ENCODE data around the gene LUZP1. TPM values are rescaled to one million over a fixed set of nuclear protein-coding genes. Genes with fewer than 3 reads are reported as not detected.

The LUZP1 gene
- total and polyA plus RNA-seq, 8 donors, result 1.7 to 15.2 (median 6.1) TPM

GRCh38 chr1:23198373-23198772 lies 29.7 kb upstream of the LUZP1 start:
- Histone ChIP-seq H3K4me3 (no peak overlapping the region), H3K4me1 (no peaks in the 10 kb centered on the region), H3K9me3 (no peaks in the 10 kb centered on the region), H3K27me3 (no peaks in the 10 kb centered on the region), H3K27ac (no peak overlapping the region), H3K36me3 (no peaks in the 10 kb centered on the region)
- FAIRE-seq (no peak), DNase-seq (no peak), ATAC-seq (no peak)
- 54 to 65% methylated on average over 4 of the region's 4 CpGs for WGBS, 2 donors
- intact Hi-C loops (cut with DNase I), result no loop called here
- no peak for TF ChIP-seq CTCF (IDR thresholded peaks at IDR 0.05)

GRCh38 chr1:23196627-23197328 lies 28.1 kb upstream of the LUZP1 start:
- Histone ChIP-seq H3K36me3 (no peaks in the 10 kb centered on the region), H3K27me3 (no peaks in the 10 kb centered on the region), H3K4me1 (no peaks in the 10 kb centered on the region), H3K4me3 (no peak overlapping the region), H3K9me3 (no peaks in the 10 kb centered on the region), H3K27ac (no peak overlapping the region)
- ATAC-seq (peak in 3 of 4 donors; percentile 45 to 60 (median 57)), DNase-seq (no peak), FAIRE-seq (no peak)
- intact Hi-C loops (cut with DNase I), result no loop called here
- TF ChIP-seq CTCF (IDR thresholded peaks at IDR 0.05), result no peak
- 44 to 47% methylated on average over 10 of the region's 10 CpGs for WGBS, 2 donors

DNA sequence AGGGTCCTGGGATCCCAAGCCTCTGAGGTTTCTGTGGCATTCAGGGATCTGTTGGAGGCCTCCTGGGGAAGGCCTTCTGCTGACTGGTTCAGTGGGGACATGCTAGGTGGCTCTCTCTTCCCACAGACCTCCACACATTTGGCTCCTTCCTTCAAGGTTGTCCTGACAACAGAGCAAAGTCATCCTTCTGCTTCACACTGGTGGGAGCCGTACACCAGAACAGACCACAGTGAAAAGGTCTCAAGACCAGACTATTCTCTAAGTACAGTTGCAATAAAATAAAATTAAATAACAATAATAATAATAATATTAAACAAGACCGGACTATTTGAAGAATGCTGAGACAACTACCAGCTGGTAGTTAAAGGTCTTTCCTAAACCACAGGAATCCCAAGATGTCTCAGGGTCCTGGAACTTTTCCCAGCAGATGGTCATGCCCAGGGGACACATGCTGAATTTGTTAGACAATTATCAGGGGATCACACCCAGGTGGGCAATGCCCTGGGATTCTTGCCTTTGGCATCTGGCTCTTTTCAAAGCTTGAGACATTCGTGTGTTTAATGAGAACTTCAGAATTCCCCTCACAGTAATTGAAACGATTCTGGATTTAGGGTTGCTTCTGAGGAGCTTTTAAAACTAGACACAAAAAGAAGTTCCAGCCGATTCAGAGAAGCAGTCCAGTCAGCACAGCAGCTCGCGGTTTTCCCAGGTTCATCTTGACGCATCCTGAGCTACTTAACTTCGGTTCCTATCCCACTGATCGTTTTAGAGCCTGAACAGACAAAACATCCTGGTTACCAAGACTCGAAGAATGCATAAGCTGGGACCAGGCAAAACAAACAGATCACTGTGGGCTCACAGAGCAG lies 25.7 kb upstream of the LUZP1 start:
- Histone ChIP-seq H3K4me1 (no peaks in the 10 kb centered on the region), H3K36me3 (no peaks in the 10 kb centered on the region), H3K4me3 (no peak overlapping the region), H3K27me3 (no peaks in the 10 kb centered on the region), H3K9me3 (no peaks in the 10 kb centered on the region), H3K27ac (no peak overlapping the region)
- ATAC-seq, result no peak
- intact Hi-C loops (cut with DNase I), result no loop called here
- TF ChIP-seq CTCF (IDR thresholded peaks at IDR 0.05), result no peak
- no peak for DNase-seq
- no peak for FAIRE-seq
- WGBS, 2 donors, result 60 to 61% methylated on average over 11 of the region's 11 CpGs

GRCh38 chr1:23193391-23194118 lies 24.9 kb upstream of the LUZP1 start:
- Histone ChIP-seq H3K9me3 (no peaks in the 10 kb centered on the region), H3K36me3 (no peaks in the 10 kb centered on the region), H3K27me3 (no peaks in the 10 kb centered on the region), H3K4me1 (no peaks in the 10 kb centered on the region), H3K27ac (no peak overlapping the region), H3K4me3 (no peak overlapping the region)
- no peak for TF ChIP-seq CTCF (IDR thresholded peaks at IDR 0.05)
- 86 to 90% methylated on average over 27 of the region's 27 CpGs for WGBS, 2 donors
- ATAC-seq, result no peak
- FAIRE-seq, result no peak
- intact Hi-C loops (cut with DNase I), result no loop called here
- DNase-seq, result peak in 1 of 6 donors; percentile 26
